ENCODE results near the gene VWF. TPM values are rescaled to one million over a fixed set of nuclear protein-coding genes. Genes with fewer than 3 reads are reported as not detected.

VWF gene
- total and polyA plus RNA-seq, 2 of the 13 experiments (the other 11 are each of a cell fraction or from before 2014, with no cell fraction given): 0.20 to 0.25 TPM

GRCh38 chr12:5900076-5900475 lies 224.4 kb downstream of the VWF start:
- H3K4me3 ChIP-seq (replicated peaks in 1 of 3; ENCODE audit: insufficient read depth in 1 of 3, low read depth in 2 of 3, low read length in 3 of 3): no peak overlapping the region
- H3K27ac ChIP-seq (ENCODE audit: extremely low read length, insufficient read depth, low read length): no peak overlapping the region
- H3K36me3 ChIP-seq (replicated peaks in 1 of 2; ENCODE audit: control insufficient read depth in 1 of 2, insufficient read depth in 2 of 2, low read length in 2 of 2): no peaks in the 10 kb centered on the region
- no peak overlapping the region for H2AFZ ChIP-seq (ENCODE audit: low read length)
- DNase-seq (ENCODE audit: low spot score) (no peak), ATAC-seq (no peak), FAIRE-seq (no peak)
- H3K9me3 ChIP-seq (ENCODE audit: low read length): no peaks in the 10 kb centered on the region
- no peaks in the 10 kb centered on the region for H3K79me2 ChIP-seq (ENCODE audit: insufficient read depth, low read length)
- no TSS peak for BruUV-seq (replicated peaks)
- no peaks in the 10 kb centered on the region for H3K4me1 ChIP-seq (ENCODE audit: insufficient read depth, low read length)
- H4K20me1 ChIP-seq (ENCODE audit: insufficient read depth, low read length): no peaks in the 10 kb centered on the region
- TF ChIP-seq NCOA5 (CRISPR knock-in tag; IDR thresholded peaks at IDR 0.05): no peak
- TF ChIP-seq ZNF24 (IDR thresholded peaks at IDR 0.05): no peak
- no peak for TF ChIP-seq POLR2AphosphoS2 (IDR thresholded peaks at IDR 0.05; ENCODE audit: low read depth, low read length)
- TF ChIP-seq ZBTB8A (CRISPR knock-in tag; IDR thresholded peaks at IDR 0.05; ENCODE audit: borderline replicate concordance, low read depth): no peak
- TF ChIP-seq ZNF83 (CRISPR knock-in tag; IDR thresholded peaks at IDR 0.05; ENCODE audit: borderline replicate concordance): no peak
- TF ChIP-seq ZNF136 (CRISPR knock-in tag; IDR thresholded peaks at IDR 0.05; ENCODE audit: low read depth): no peak
- intact Hi-C loops (cut with micrococcal nuclease; ENCODE audit: unreplicated experiment): no loop called here
- no peak overlapping the region for H3K9ac ChIP-seq (ENCODE audit: insufficient read depth, low read depth, low read length)
- H3K27me3 ChIP-seq (ENCODE audit: control insufficient read depth in 1 of 2, insufficient read depth in 2 of 2, low read length in 2 of 2): peaks cover 0 to 12% of the 10 kb centered on the region in 2 experiments; a peak in 2 of 5 replicates
- ChIA-PET CTCF (ENCODE audit: low intra/inter-chr PET ratio, low total read pairs) (no interaction called here), POLR2A (no interaction called here)
- in situ Hi-C loops (cut with HindIII; ENCODE audit: extremely low pct_ligation_motif_present, low pct_unique_long_range_greater_than_20kb): no loop called here
- no peak overlapping the region for H3K4me2 ChIP-seq (ENCODE audit: low read depth, low read length)
- WGBS (ENCODE audit: low lambda C conversion rate): 0% methylated on average over 4 of the region's 4 CpGs

DNA sequence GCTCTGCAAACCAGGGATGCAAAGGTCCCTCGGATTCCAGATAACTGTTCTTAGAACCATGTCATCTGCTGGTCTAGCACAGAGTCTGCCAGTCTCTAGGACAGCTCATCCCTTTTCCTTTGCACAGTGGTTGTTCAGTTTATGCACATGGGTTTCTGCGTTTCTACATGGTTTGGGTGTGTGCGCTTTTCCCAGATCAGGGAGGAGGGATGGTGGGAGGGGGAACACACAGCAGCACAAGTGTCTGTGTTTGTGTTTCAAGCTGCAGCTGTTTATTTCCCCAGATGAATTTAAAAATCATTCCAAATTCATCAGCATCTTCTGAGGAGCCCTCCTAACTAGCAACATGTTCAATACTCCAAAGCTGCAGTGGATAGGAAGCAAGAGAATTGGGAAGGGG lies 224.8 kb downstream of the VWF start:
- DNase-seq (ENCODE audit: low spot score) (no peak), FAIRE-seq (no peak), ATAC-seq (no peak)
- CTCF ChIA-PET (ENCODE audit: low intra/inter-chr PET ratio, low total read pairs): no interaction called here
- Histone ChIP-seq H2AFZ (ENCODE audit: low read length) (no peak overlapping the region), H3K9me3 (ENCODE audit: low read length) (no peaks in the 10 kb centered on the region), H3K79me2 (ENCODE audit: insufficient read depth, low read length) (no peaks in the 10 kb centered on the region), H4K20me1 (ENCODE audit: insufficient read depth, low read length) (no peaks in the 10 kb centered on the region), H3K27ac (ENCODE audit: extremely low read length, insufficient read depth, low read length) (no peak overlapping the region), H3K27me3 (ENCODE audit: control insufficient read depth in 1 of 2, insufficient read depth in 2 of 2, low read length in 2 of 2) (peaks cover 0 to 12% of the 10 kb centered on the region in 2 experiments; a peak in 2 of 5 replicates), H3K9ac (ENCODE audit: insufficient read depth, low read depth, low read length) (no peak overlapping the region), H3K4me1 (ENCODE audit: insufficient read depth, low read length) (no peaks in the 10 kb centered on the region), H3K36me3 (replicated peaks in 1 of 2; ENCODE audit: control insufficient read depth in 1 of 2, insufficient read depth in 2 of 2, low read length in 2 of 2) (no peaks in the 10 kb centered on the region), H3K4me2 (ENCODE audit: low read depth, low read length) (no peak overlapping the region), H3K4me3 (replicated peaks in 1 of 3; ENCODE audit: insufficient read depth in 1 of 3, low read depth in 2 of 3, low read length in 3 of 3) (no peak overlapping the region)
- intact Hi-C loops (cut with micrococcal nuclease; ENCODE audit: unreplicated experiment): no loop called here
- in situ Hi-C loops (cut with HindIII; ENCODE audit: extremely low pct_ligation_motif_present, low pct_unique_long_range_greater_than_20kb): no loop called here
- TF ChIP-seq, protein P1, sequence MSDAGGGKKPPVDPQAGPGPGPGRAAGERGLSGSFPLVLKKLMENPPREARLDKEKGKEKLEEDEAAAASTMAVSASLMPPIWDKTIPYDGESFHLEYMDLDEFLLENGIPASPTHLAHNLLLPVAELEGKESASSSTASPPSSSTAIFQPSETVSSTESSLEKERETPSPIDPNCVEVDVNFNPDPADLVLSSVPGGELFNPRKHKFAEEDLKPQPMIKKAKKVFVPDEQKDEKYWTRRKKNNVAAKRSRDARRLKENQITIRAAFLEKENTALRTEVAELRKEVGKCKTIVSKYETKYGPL (CRISPR knock-in tag; IDR thresholded peaks at IDR 0.05): no peak
- 25% methylated on average over 3 of the region's 3 CpGs for WGBS (ENCODE audit: low lambda C conversion rate)
- no TSS peak for BruUV-seq (replicated peaks)
- POLR2A ChIA-PET: no interaction called here

Data from HepG2 (cell line).